ENCODE data around the gene MBD3L1. TPM values are rescaled to one million over a fixed set of nuclear protein-coding genes. Genes with fewer than 3 reads are reported as not detected.

Gene MBD3L1
- total and polyA plus RNA-seq, 9 of the 15 experiments (the other 6 are each of a cell fraction or from before 2014, with no cell fraction given): not detected

GRCh38 chr19:8846819-8847218 lies 14.6 kb downstream of the MBD3L1 start (continued):
- TF ChIP-seq, protein P1, sequence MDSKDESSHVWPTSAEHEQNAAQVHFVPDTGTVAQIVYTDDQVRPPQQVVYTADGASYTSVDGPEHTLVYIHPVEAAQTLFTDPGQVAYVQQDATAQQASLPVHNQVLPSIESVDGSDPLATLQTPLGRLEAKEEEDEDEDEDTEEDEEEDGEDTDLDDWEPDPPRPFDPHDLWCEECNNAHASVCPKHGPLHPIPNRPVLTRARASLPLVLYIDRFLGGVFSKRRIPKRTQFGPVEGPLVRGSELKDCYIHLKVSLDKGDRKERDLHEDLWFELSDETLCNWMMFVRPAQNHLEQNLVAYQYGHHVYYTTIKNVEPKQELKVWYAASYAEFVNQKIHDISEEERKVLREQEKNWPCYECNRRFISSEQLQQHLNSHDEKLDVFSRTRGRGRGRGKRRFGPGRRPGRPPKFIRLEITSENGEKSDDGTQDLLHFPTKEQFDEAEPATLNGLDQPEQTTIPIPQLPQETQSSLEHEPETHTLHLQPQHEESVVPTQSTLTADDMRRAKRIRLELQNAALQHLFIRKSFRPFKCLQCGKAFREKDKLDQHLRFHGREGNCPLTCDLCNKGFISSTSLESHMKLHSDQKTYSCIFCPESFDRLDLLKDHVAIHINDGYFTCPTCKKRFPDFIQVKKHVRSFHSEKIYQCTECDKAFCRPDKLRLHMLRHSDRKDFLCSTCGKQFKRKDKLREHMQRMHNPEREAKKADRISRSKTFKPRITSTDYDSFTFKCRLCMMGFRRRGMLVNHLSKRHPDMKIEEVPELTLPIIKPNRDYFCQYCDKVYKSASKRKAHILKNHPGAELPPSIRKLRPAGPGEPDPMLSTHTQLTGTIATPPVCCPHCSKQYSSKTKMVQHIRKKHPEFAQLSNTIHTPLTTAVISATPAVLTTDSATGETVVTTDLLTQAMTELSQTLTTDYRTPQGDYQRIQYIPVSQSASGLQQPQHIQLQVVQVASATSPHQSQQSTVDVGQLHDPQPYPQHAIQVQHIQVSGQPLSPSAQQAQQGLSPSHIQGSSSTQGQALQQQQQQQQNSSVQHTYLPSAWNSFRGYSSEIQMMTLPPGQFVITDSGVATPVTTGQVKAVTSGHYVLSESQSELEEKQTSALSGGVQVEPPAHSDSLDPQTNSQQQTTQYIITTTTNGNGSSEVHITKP (IDR thresholded peaks at IDR 0.05; ENCODE audit: partially characterized antibody): no peak
- TF ChIP-seq RNF2 (IDR thresholded peaks at IDR 0.05) (no peak), ZNF77 (CRISPR knock-in tag; IDR thresholded peaks at IDR 0.05) (no peak), STAT6 (CRISPR knock-in tag; IDR thresholded peaks at IDR 0.05) (no peak), ZFPM2 (CRISPR knock-in tag; IDR thresholded peaks at IDR 0.05) (no peak), MYBL2 (IDR thresholded peaks at IDR 0.05; ENCODE audit: low read depth) (no peak), MYBL2 (CRISPR knock-in tag; IDR thresholded peaks at IDR 0.05; ENCODE audit: borderline replicate concordance) (no peak)
- TF ChIP-seq, protein P2, sequence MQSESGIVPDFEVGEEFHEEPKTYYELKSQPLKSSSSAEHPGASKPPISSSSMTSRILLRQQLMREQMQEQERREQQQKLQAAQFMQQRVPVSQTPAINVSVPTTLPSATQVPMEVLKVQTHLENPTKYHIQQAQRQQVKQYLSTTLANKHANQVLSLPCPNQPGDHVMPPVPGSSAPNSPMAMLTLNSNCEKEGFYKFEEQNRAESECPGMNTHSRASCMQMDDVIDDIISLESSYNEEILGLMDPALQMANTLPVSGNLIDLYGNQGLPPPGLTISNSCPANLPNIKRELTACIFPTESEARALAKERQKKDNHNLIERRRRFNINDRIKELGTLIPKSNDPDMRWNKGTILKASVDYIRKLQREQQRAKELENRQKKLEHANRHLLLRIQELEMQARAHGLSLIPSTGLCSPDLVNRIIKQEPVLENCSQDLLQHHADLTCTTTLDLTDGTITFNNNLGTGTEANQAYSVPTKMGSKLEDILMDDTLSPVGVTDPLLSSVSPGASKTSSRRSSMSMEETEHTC (IDR thresholded peaks at IDR 0.05): no peak
- TF ChIP-seq, protein P3, sequence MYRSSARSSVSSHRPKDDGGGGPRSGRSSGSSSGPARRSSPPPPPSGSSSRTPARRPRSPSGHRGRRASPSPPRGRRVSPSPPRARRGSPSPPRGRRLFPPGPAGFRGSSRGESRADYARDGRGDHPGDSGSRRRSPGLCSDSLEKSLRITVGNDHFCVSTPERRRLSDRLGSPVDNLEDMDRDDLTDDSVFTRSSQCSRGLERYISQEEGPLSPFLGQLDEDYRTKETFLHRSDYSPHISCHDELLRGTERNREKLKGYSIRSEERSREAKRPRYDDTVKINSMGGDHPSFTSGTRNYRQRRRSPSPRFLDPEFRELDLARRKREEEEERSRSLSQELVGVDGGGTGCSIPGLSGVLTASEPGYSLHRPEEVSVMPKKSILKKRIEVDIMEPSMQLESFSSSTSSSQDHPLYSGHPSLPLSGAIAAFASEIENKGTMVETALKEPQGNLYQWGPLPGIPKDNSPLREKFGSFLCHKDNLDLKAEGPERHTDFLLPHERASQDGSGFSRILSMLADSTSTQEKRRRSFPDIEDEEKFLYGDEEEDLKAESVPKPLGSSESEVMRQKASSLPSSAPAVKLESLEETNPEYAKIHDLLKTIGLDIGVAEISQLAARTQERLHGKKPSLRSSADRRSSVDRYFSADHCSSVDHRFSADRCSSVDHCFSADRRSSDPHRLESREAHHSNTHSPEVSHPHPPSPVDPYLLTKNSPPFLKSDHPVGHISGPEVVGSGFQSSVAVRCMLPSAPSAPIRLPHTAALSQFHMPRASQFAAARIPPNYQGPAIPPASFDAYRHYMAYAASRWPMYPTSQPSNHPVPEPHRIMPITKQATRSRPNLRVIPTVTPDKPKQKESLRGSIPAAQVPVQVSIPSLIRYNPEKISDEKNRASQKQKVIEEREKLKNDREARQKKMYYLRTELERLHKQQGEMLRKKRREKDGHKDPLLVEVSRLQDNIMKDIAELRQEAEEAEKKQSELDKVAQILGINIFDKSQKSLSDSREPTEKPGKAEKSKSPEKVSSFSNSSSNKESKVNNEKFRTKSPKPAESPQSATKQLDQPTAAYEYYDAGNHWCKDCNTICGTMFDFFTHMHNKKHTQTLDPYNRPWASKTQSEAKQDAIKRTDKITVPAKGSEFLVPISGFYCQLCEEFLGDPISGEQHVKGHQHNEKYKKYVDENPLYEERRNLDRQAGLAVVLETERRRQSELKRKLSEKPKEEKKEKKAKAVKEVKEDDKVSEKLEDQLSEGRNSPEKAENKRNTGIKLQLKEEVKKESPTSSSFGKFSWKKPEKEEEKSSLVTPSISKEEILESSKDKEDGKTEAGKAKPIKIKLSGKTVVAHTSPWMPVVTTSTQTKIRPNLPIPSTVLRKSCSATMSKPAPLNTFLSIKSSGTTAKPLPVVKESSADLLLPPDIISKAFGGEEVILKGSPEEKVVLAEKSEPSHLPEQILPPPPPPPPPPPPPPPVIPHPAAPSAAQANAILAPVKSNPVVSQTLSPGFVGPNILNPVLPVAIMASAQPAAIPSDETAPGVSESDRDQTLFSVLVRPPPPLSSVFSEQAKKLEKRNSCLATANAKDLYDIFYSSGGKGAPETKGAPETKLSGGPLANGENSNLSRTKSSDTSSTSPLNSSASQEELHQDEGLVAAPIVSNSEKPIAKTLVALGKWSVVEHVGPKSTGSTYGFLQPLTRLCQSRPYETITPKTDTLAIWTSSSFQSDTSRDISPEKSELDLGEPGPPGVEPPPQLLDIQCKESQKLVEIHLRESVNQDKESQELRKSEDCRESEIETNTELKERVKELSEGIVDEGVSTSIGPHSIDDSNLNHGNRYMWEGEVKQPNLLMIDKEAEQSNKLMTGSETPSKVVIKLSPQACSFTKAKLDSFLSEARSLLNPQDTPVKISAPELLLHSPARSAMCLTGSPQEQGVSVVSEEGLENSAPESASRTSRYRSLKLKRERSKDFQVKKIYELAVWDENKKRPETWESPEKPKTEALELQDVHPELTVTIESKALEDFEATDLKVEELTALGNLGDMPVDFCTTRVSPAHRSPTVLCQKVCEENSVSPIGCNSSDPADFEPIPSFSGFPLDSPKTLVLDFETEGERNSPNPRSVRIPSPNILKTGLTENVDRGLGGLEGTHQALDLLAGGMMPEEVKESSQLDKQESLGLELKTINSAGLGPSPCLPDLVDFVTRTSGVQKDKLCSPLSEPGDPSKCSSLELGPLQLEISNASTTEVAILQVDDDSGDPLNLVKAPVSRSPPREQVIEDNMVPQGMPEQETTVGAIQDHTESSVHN (IDR thresholded peaks at IDR 0.05; ENCODE audit: borderline replicate concordance in 1 of 2, low read depth in 1 of 2): no peak
- TF ChIP-seq, protein P4, sequence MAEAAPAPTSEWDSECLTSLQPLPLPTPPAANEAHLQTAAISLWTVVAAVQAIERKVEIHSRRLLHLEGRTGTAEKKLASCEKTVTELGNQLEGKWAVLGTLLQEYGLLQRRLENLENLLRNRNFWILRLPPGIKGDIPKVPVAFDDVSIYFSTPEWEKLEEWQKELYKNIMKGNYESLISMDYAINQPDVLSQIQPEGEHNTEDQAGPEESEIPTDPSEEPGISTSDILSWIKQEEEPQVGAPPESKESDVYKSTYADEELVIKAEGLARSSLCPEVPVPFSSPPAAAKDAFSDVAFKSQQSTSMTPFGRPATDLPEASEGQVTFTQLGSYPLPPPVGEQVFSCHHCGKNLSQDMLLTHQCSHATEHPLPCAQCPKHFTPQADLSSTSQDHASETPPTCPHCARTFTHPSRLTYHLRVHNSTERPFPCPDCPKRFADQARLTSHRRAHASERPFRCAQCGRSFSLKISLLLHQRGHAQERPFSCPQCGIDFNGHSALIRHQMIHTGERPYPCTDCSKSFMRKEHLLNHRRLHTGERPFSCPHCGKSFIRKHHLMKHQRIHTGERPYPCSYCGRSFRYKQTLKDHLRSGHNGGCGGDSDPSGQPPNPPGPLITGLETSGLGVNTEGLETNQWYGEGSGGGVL (CRISPR knock-in tag; IDR thresholded peaks at IDR 0.05): no peak
